ENCODE measurements around the gene SARDH. TPM values are rescaled to one million over a fixed set of nuclear protein-coding genes. Genes with fewer than 3 reads are reported as not detected.

SARDH gene
- total RNA-seq, 4 donors from 2014 or later, result 2.9 to 16.4 (median 5.9) TPM

DNA sequence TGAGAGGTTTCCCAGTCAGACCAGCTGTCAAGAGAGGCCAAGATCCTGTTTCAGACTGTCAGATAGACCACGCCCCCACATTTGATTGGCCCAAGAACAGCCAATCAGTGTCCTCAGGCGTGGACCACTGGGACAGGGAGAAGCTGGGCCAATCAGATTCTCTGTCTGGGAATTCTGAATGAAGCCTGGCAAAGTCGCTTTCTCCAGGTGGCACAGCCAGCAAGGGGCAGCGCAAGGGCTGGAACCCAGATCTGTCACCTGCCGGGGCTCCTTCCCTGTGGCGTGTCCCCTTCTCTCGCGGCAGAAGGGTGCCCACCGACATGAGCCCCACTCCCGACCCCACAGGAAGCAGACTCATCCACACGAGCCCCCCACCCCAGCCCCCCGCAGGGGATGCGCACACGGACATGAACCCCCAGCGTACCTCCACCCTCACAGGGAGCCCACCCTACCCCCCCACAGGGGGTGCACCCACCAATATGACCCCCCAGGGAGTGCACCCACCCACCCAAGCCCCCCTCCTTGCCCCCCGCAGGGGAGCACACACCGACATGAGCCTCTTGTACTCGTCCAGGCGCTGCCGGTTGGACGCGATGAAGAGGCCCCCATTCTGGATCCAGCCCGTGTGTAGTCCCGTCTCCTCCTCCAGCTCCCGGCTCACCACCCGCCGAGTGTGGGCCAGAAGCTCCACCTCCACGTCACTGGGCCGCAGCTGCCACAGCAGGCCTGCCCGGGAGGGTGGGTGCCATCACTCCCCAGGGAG lies 6.1 kb downstream of the SARDH start:
- H3K9me3 ChIP-seq, result no peaks in the 10 kb centered on the region
- peaks cover 0 to 17% (median 0%) of the 10 kb centered on the region in 3 donors for H3K36me3 ChIP-seq
- DNase-seq (ENCODE audit: low spot score in 2 of 2), result no peak
- peaks cover 0 to 4% (median under 1%) of the 10 kb centered on the region in 4 donors for H3K4me1 ChIP-seq
- H3K27ac ChIP-seq, result no peak overlapping the region
- no peak overlapping the region for H3K4me3 ChIP-seq
- H3K27me3 ChIP-seq, result no peaks in the 10 kb centered on the region
- TF ChIP-seq POLR2A (IDR thresholded peaks at IDR 0.05), result no peak
- 73 to 81% methylated on average over 20 to 27 of the region's 30 CpGs for WGBS, 2 donors

- Histone ChIP-seq H3K9me3 (no peaks in the 10 kb centered on the region), H3K4me1 (peaks cover 0 to 2% (median 0%) of the 10 kb centered on the region in 4 donors), H3K36me3 (peaks cover 0 to 19% (median 0%) of the 10 kb centered on the region in 3 donors), H3K4me3 (no peak overlapping the region), H3K27me3 (no peaks in the 10 kb centered on the region), H3K27ac (no peak overlapping the region)
- TF ChIP-seq, protein P1, sequence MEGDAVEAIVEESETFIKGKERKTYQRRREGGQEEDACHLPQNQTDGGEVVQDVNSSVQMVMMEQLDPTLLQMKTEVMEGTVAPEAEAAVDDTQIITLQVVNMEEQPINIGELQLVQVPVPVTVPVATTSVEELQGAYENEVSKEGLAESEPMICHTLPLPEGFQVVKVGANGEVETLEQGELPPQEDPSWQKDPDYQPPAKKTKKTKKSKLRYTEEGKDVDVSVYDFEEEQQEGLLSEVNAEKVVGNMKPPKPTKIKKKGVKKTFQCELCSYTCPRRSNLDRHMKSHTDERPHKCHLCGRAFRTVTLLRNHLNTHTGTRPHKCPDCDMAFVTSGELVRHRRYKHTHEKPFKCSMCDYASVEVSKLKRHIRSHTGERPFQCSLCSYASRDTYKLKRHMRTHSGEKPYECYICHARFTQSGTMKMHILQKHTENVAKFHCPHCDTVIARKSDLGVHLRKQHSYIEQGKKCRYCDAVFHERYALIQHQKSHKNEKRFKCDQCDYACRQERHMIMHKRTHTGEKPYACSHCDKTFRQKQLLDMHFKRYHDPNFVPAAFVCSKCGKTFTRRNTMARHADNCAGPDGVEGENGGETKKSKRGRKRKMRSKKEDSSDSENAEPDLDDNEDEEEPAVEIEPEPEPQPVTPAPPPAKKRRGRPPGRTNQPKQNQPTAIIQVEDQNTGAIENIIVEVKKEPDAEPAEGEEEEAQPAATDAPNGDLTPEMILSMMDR (IDR thresholded peaks at IDR 0.05), result no peak
- TF ChIP-seq EP300 (IDR thresholded peaks at IDR 0.05), result no peak
- TF ChIP-seq POLR2A (IDR thresholded peaks at IDR 0.05), result no peak
- DNase-seq (ENCODE audit: low spot score in 2 of 2), result no peak
- WGBS, 2 donors, result 86 to 87% methylated on average over 25 to 27 of the region's 27 CpGs
Observed at GRCh38 chr9:133730994-133731715, 7.0 kb downstream of the SARDH start.

- TF ChIP-seq, protein P1 (IDR thresholded peaks at IDR 0.05), result no peak
- TF ChIP-seq EP300 (IDR thresholded peaks at IDR 0.05) (no peak), POLR2A (IDR thresholded peaks at IDR 0.05) (no peak)
- WGBS, 2 donors, result 82 to 89% methylated on average over 18 to 19 of the region's 19 CpGs
- Histone ChIP-seq H3K27ac (no peak overlapping the region), H3K4me3 (no peak overlapping the region), H3K27me3 (no peaks in the 10 kb centered on the region), H3K36me3 (peaks cover 0 to 19% (median 0%) of the 10 kb centered on the region in 3 donors), H3K4me1 (no peaks in the 10 kb centered on the region), H3K9me3 (no peaks in the 10 kb centered on the region)
- DNase-seq (ENCODE audit: low spot score in 2 of 2), result no peak
Observed at GRCh38 chr9:133729617-133730281, 8.4 kb downstream of the SARDH start.

DNA sequence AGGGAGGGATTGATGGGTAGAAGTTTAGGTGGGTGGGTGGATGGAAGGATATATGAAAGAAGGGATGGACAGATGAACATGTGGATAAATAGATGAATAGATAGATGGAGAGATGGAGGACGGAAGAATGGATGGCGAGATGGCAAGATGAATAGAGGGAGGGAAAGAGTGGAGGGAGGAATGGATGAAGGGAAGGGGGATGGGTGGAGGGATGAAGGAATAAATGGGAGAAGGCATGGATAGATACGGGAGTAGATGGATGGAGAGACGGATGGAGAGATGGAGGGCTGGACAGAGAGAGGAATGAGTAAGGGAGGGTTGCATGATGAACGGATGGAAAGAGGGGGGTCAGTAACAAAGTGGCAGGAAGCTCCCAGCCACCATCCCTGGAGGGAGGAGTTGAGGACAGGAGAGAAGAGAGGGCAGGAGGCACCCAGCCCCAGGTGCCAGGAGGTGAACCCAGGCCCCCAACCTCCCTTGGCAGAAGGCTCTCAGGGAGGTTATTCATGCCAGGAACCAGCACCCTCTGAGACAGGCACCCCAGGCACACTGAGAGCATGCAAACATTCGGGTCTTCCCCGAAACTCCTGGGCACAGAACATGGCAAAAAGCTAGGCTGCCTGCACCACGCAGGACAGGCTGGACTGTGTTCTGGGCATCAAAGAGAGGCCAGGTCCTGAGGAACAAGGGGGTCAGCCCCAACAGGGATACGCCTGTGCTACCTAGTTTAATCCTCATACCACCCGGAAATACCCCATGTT lies 9.1 kb downstream of the SARDH start:
- 83 to 84% methylated on average over 10 of the region's 10 CpGs for WGBS, 2 donors
- TF ChIP-seq EP300 (IDR thresholded peaks at IDR 0.05), result no peak
- TF ChIP-seq POLR2A (IDR thresholded peaks at IDR 0.05), result no peak
- Histone ChIP-seq H3K4me3 (no peak overlapping the region), H3K36me3 (peaks cover 0 to 19% (median 0%) of the 10 kb centered on the region in 3 donors), H3K27me3 (no peaks in the 10 kb centered on the region), H3K9me3 (peaks cover 0 to 1% (median 0%) of the 10 kb centered on the region in 4 donors), H3K4me1 (no peaks in the 10 kb centered on the region), H3K27ac (no peak overlapping the region)
- no peak for DNase-seq (ENCODE audit: low spot score in 2 of 2)

- Histone ChIP-seq H3K27me3 (no peaks in the 10 kb centered on the region), H3K4me1 (no peaks in the 10 kb centered on the region), H3K27ac (no peak overlapping the region), H3K4me3 (no peak overlapping the region), H3K36me3 (peaks cover 0 to 23% (median 0%) of the 10 kb centered on the region in 3 donors), H3K9me3 (peaks cover 0 to 7% (median 0%) of the 10 kb centered on the region in 4 donors)
- WGBS, 2 donors, result 77 to 78% methylated on average over 18 of the region's 18 CpGs
- peak in 1 of 2 donors; percentile 10 for DNase-seq (ENCODE audit: low spot score in 2 of 2)
- TF ChIP-seq, protein P1 (IDR thresholded peaks at IDR 0.05), result no peak
- TF ChIP-seq EP300 (IDR thresholded peaks at IDR 0.05), result no peak
Observed at GRCh38 chr9:133727876-133728441, 10.2 kb downstream of the SARDH start.

All from tibial nerve (tissue), 4 donors.